Adrenal gland (tissue), 5 donors: ENCODE measurements around the gene SIGLEC7.

ENCODE experiments used
- POLR2A ChIP-seq, 2 donors: fragments of 450-650 bp; IDR thresholded peaks; one replicate each; pipeline ENCODE4 v1.6.1; 2017; ENCODE audit warnings: antibody characterized with exemption in 2 of 2, mild to moderate bottlenecking in 2 of 2, moderate library complexity in 1 of 2
- TF ChIP-seq, protein P1 (sequence below), 6 experiments: fragments of 450-650 bp in 4 of 6; fragments of 200-600 bp in 2 of 6; sonication (generic) in 1 of 6; IDR thresholded peaks; 1 replicate in 5 of 6; 2 replicates in 1 of 6; pipeline versions ENCODE4 v1.5.1 to v1.8.0; 2016 to 2021; ENCODE audit warnings: antibody characterized with exemption in 6 of 6, mild to moderate bottlenecking in 2 of 6, moderate library complexity in 1 of 6
- donor health status: DM: no; HTN: no; CAD: no.

DNA sequence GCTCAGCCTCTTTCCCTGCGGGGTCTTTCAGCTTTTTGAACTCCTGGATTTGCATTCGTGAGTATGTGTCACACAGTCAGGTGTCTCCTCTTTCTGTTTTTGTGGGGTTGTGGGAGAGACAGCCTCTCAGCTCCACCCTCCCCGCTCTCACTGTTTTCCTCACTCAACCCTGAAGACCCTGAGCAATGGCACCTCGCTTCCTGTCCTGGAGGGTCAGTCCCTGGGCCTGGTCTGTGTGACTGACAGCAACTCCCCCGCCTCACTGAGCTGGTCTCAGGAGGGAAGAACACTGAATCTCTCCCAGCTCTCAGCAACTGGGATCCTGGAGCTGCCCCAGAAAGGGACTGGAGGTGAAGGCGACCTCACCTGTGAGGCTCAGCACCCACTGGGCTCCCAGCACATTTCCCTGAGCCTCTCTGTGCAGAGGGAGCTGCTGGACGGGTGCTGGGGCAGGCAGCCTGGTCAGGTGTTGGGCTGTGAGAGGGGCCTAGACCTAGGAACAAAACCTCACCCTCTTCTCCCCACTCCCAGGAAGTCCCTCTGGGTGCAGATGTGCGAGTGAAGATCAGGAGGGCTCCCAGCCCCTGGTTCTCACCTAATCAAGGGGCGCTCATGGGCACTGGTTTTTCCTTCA is 4.2 kb upstream of the SIGLEC7 start:
- TF ChIP-seq, protein P1, sequence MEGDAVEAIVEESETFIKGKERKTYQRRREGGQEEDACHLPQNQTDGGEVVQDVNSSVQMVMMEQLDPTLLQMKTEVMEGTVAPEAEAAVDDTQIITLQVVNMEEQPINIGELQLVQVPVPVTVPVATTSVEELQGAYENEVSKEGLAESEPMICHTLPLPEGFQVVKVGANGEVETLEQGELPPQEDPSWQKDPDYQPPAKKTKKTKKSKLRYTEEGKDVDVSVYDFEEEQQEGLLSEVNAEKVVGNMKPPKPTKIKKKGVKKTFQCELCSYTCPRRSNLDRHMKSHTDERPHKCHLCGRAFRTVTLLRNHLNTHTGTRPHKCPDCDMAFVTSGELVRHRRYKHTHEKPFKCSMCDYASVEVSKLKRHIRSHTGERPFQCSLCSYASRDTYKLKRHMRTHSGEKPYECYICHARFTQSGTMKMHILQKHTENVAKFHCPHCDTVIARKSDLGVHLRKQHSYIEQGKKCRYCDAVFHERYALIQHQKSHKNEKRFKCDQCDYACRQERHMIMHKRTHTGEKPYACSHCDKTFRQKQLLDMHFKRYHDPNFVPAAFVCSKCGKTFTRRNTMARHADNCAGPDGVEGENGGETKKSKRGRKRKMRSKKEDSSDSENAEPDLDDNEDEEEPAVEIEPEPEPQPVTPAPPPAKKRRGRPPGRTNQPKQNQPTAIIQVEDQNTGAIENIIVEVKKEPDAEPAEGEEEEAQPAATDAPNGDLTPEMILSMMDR (IDR thresholded peaks at IDR 0.05) = no peak
- TF ChIP-seq POLR2A (IDR thresholded peaks at IDR 0.05) = no peak
